Adrenal gland (tissue), 5 donors: ENCODE results near the gene DCHS2.

Experiments
- CTCF ChIP-seq, 6 experiments: fragments of 450-650 bp in 4 of 6; fragments of 200-600 bp in 2 of 6; sonication (generic) in 1 of 6; IDR thresholded peaks; 1 replicate in 5 of 6; 2 replicates in 1 of 6; pipeline versions ENCODE4 v1.5.1 to v1.8.0; 2016 to 2021; ENCODE audit warnings: antibody characterized with exemption in 6 of 6, mild to moderate bottlenecking in 2 of 6, moderate library complexity in 1 of 6
- POLR2A ChIP-seq, 2 donors: fragments of 450-650 bp; IDR thresholded peaks; one replicate each; pipeline ENCODE4 v1.6.1; 2017; ENCODE audit warnings: antibody characterized with exemption in 2 of 2, mild to moderate bottlenecking in 2 of 2, moderate library complexity in 1 of 2
- donor health status: DM: no; HTN: no; CAD: no.

GRCh38 chr4:154473497-154473896 is 18.1 kb downstream of the DCHS2 start:
- no peak for TF ChIP-seq CTCF (IDR thresholded peaks at IDR 0.05)
- no peak for TF ChIP-seq POLR2A (IDR thresholded peaks at IDR 0.05)
